H9 (cell line): ENCODE results near the gene RPGRIP1L. TPM values are rescaled to one million over a fixed set of nuclear protein-coding genes. Genes with fewer than 3 reads are reported as not detected.

Experiments used
- DNase-seq: peaks from one replicate; pipeline ENCODE4 v3.0.0-alpha.2; 2017
- H2AFZ ChIP-seq: one replicate; pipeline ENCODE4 v1.6.1; 2013; ENCODE audit warnings: mild to moderate bottlenecking, low read length, control low read depth, moderate library complexity
- H2AK5ac ChIP-seq: 2 replicates; pipeline ENCODE4 v1.6.1; 2013; ENCODE audit warnings: low read length, control low read depth, mixed read lengths; ENCODE audit not compliant: insufficient read length
- H2BK120ac ChIP-seq: one replicate; pipeline ENCODE4 v1.6.1; 2013; ENCODE audit warnings: low read depth, mild to moderate bottlenecking, low read length, control low read depth, inconsistent platforms; ENCODE audit not compliant: poor library complexity, severe bottlenecking
- H2BK12ac ChIP-seq: 2 replicates; pipeline ENCODE4 v1.6.1; 2013; ENCODE audit warnings: low read length, control low read depth, mixed read lengths, low read depth; ENCODE audit not compliant: insufficient read length
- H2BK15ac ChIP-seq: 2 replicates; pipeline ENCODE4 v1.6.1; 2013; ENCODE audit warnings: low read depth, low read length, control low read depth
- H2BK20ac ChIP-seq: one replicate; pipeline ENCODE4 v1.6.1; 2013; ENCODE audit warnings: low read depth, mild to moderate bottlenecking, low read length, control low read depth, inconsistent platforms; ENCODE audit not compliant: poor library complexity, severe bottlenecking
- H2BK5ac ChIP-seq: 2 replicates; pipeline ENCODE4 v1.6.1; 2013; ENCODE audit warnings: low read length, control low read depth, mixed read lengths; ENCODE audit not compliant: insufficient read length
- H3K14ac ChIP-seq: 2 replicates; pipeline ENCODE4 v1.6.1; 2013; ENCODE audit warnings: low read length, control low read depth; ENCODE audit not compliant: insufficient read depth
- H3K18ac ChIP-seq: 2 replicates; pipeline ENCODE4 v1.6.1; 2013; ENCODE audit warnings: low read depth, mild to moderate bottlenecking, mixed read lengths, low read length, control low read depth; ENCODE audit not compliant: insufficient read length
- H3K23ac ChIP-seq: 2 replicates; pipeline ENCODE4 v1.6.1; 2013; ENCODE audit warnings: low read length, control low read depth, mixed read lengths, low read depth; ENCODE audit not compliant: insufficient read length
- H3K23me2 ChIP-seq: 2 replicates; pipeline ENCODE4 v1.6.1; 2013; ENCODE audit warnings: low read depth, mild to moderate bottlenecking, mixed read lengths, low read length, control low read depth; ENCODE audit not compliant: insufficient read length, poor library complexity, severe bottlenecking
- H3K27ac ChIP-seq: 2 replicates; pipeline ENCODE4 v1.5.1; 2013; ENCODE audit warnings: low read length, control low read depth, mixed read lengths, low read depth; ENCODE audit not compliant: insufficient read length
- H3K27me3 ChIP-seq: 2 replicates; pipeline ENCODE4 v1.6.1; 2013; ENCODE audit warnings: low read length, control low read depth, inconsistent platforms; ENCODE audit not compliant: insufficient read depth
- H3K4ac ChIP-seq: 2 replicates; pipeline ENCODE4 v1.6.1; 2013; ENCODE audit warnings: low read depth, mild to moderate bottlenecking, control low read depth, inconsistent platforms, low read length, moderate library complexity
- H3K4me1 ChIP-seq: 2 replicates; pipeline ENCODE4 v1.6.1; 2013; ENCODE audit warnings: low read length, control low read depth, inconsistent platforms; ENCODE audit not compliant: insufficient read depth
- H3K4me2 ChIP-seq: 2 replicates; pipeline ENCODE4 v1.6.1; 2013; ENCODE audit warnings: low read length, control low read depth, mixed read lengths; ENCODE audit not compliant: insufficient read length, insufficient read depth
- H3K56ac ChIP-seq: 2 replicates; pipeline ENCODE4 v1.6.1; 2013; ENCODE audit warnings: low read depth, mild to moderate bottlenecking, mixed read lengths, low read length, control low read depth; ENCODE audit not compliant: insufficient read length
- H3K79me1 ChIP-seq: 2 replicates; pipeline ENCODE4 v1.6.1; 2013; ENCODE audit warnings: low read depth, mild to moderate bottlenecking, moderate library complexity, low read length, control low read depth, inconsistent platforms; ENCODE audit not compliant: insufficient read depth, poor library complexity, severe bottlenecking
- H3K79me2 ChIP-seq: 2 replicates; pipeline ENCODE4 v1.6.1; 2013; ENCODE audit warnings: low read length, control low read depth, inconsistent platforms; ENCODE audit not compliant: insufficient read depth
- H3K9ac ChIP-seq: 2 replicates; pipeline ENCODE4 v1.6.1; 2013; ENCODE audit warnings: low read length, control low read depth, mixed read lengths; ENCODE audit not compliant: insufficient read length; ENCODE audit errors: extremely low read depth
- H3K9me3 ChIP-seq: one replicate; pipeline ENCODE4 v1.6.1; 2013; ENCODE audit warnings: low read depth, low read length, inconsistent platforms; ENCODE audit not compliant: control insufficient read depth
- H3T11ph ChIP-seq: one replicate; pipeline ENCODE4 v1.6.1; 2013; ENCODE audit warnings: mild to moderate bottlenecking, low read length, control low read depth, inconsistent platforms
- H4K20me1 ChIP-seq: one replicate; pipeline ENCODE4 v1.6.1; 2013; ENCODE audit not compliant: control insufficient read depth, insufficient read length, insufficient read depth
- H4K5ac ChIP-seq: 2 replicates; pipeline ENCODE4 v1.6.1; 2013; ENCODE audit warnings: low read depth, mild to moderate bottlenecking, mixed read lengths, low read length, control low read depth; ENCODE audit not compliant: insufficient read length
- H4K8ac ChIP-seq: replicated peaks from 2 replicates; pipeline ENCODE4 v1.6.1; 2013; ENCODE audit warnings: low read length, control low read depth, mixed read lengths, low read depth; ENCODE audit not compliant: insufficient read length
- H4K91ac ChIP-seq: 2 replicates; pipeline ENCODE4 v1.6.1; 2013; ENCODE audit warnings: low read depth, mild to moderate bottlenecking, moderate library complexity, mixed read lengths, low read length, control low read depth; ENCODE audit not compliant: insufficient read length
- H3K27ac Mint-ChIP-seq, 3 experiments: 2 replicates in 2 of 3; 3 replicates in 1 of 3; pipeline ENCODE4 v1.8.0; 2020 to 2021; ENCODE audit warnings: mixed read lengths in 3 of 3, mild to moderate bottlenecking in 1 of 3, moderate library complexity in 1 of 3
- H3K27me3 Mint-ChIP-seq: 2 replicates; pipeline ENCODE4 v1.8.0; 2021; ENCODE audit warnings: low read depth, mild to moderate bottlenecking, moderate library complexity, mixed read lengths
- H3K36me3 Mint-ChIP-seq, 3 experiments: 2 replicates in 2 of 3; 3 replicates in 1 of 3; pipeline ENCODE4 v1.8.0; 2020 to 2021; ENCODE audit warnings: low read depth in 3 of 3, mixed read lengths in 3 of 3; ENCODE audit not compliant: insufficient read depth in 1 of 3
- H3K4me1 Mint-ChIP-seq, 2 experiments: 2 replicates each; pipeline ENCODE4 v1.8.0; 2020; ENCODE audit warnings: mixed read lengths in 2 of 2
- H3K4me3 Mint-ChIP-seq, 2 experiments: 2 replicates in 1 of 2; 3 replicates in 1 of 2; pipeline ENCODE4 v1.8.0; 2020 to 2021; ENCODE audit warnings: mild to moderate bottlenecking in 2 of 2, mixed read lengths in 2 of 2, moderate library complexity in 1 of 2
- H3K9me3 Mint-ChIP-seq, 2 experiments: 2 replicates in 1 of 2; 3 replicates in 1 of 2; pipeline ENCODE4 v1.8.0; 2020; ENCODE audit warnings: mild to moderate bottlenecking in 2 of 2, mixed read lengths in 2 of 2, moderate library complexity in 1 of 2
- WGBS: extraction: QIAGEN DNeasy Blood & Tissue Kit; methylation state at CpG from one replicate; pipeline ENCODE4 v1.1.7; 2013; ENCODE audit warnings: missing lambda C conversion rate, low lambda C conversion rate, mixed read lengths; ENCODE audit not compliant: insufficient read length; ENCODE audit errors: extremely low coverage; 5-methylcytosine and 5-hydroxymethylcytosine counted together
- total RNA-seq: library from RNA; stranded (reverse); gene quantifications from 2 replicates; pipeline ENCODE4 v1.2.1, GENCODE V29; 2021
- TF ChIP-seq, protein P1 (sequence below): fragments of 200-600 bp; sonication (generic); conservative IDR thresholded peaks from 3 replicates; pipeline ENCODE4 v1.8.0; 2021; ENCODE audit warnings: antibody characterized with exemption, mild to moderate bottlenecking

RPGRIP1L gene
- total RNA-seq, 1 experiment from 2014 or later = 11.7 TPM

DNA sequence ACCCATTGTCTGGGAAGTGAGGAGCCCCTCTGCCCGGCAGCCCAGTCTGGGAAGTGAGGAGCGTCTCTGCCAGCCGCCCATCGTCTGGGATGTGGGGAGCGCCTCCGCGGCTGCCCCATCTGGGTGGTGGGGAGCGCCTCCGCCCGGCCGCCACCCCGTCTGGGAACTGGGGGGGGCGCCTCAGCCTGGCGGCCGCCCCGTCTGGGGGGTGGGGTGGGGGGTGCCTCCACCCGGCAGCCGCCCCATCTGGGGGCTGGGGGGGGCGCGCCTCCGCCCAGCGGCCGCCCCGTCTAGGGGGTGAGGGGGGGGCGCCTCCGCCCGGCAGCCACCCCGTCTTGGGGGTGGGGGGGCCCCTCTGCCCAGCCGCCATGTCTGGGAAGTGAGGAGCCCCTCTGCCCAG lies 78.4 kb downstream of the RPGRIP1L start:
- Histone ChIP-seq H3K4me1 (no peaks in the 10 kb centered on the region), H3K56ac (no peak overlapping the region), H3K4ac (no peak overlapping the region), H3K79me1 (no peaks in the 10 kb centered on the region), H2BK12ac (no peak overlapping the region), H3K23me2 (no peaks in the 10 kb centered on the region), H2BK15ac (no peak overlapping the region), H3K4me2 (no peak overlapping the region), H3T11ph (no peak overlapping the region), H3K79me2 (no peaks in the 10 kb centered on the region), H3K23ac (no peak overlapping the region), H4K20me1 (no peaks in the 10 kb centered on the region), H3K27ac (no peak overlapping the region), H2AFZ (no peak overlapping the region), H2BK120ac (no peak overlapping the region), H3K18ac (no peak overlapping the region), H2AK5ac (no peak overlapping the region), H2BK20ac (no peak overlapping the region), H3K27me3 (no peaks in the 10 kb centered on the region), H4K8ac (no peak overlapping the region), H2BK5ac (no peak overlapping the region), H3K9ac (no peak overlapping the region), H3K9me3 (no peaks in the 10 kb centered on the region), H4K5ac (no peak overlapping the region), H3K14ac (no peak overlapping the region), H4K91ac (no peak overlapping the region)
- H3K4me1 Mint-ChIP-seq = peaks cover 3 to 7% of the 10 kb centered on the region in 2 experiments; a peak in 2 of 4 replicates
- H3K27ac Mint-ChIP-seq = no peak overlapping the region
- H3K4me3 Mint-ChIP-seq = no peak overlapping the region
- peaks cover 2 to 11% (median 2%) of the 10 kb centered on the region in 3 experiments; a peak in 4 of 7 replicates for H3K36me3 Mint-ChIP-seq
- no peaks in the 10 kb centered on the region for H3K27me3 Mint-ChIP-seq
- DNase-seq = no peak
- WGBS = no CpG with 5 or more reads among the region's 29 CpGs
- H3K9me3 Mint-ChIP-seq = peaks cover 5 to 7% of the 10 kb centered on the region in 2 experiments; a peak in 3 of 5 replicates
- TF ChIP-seq, protein P1, sequence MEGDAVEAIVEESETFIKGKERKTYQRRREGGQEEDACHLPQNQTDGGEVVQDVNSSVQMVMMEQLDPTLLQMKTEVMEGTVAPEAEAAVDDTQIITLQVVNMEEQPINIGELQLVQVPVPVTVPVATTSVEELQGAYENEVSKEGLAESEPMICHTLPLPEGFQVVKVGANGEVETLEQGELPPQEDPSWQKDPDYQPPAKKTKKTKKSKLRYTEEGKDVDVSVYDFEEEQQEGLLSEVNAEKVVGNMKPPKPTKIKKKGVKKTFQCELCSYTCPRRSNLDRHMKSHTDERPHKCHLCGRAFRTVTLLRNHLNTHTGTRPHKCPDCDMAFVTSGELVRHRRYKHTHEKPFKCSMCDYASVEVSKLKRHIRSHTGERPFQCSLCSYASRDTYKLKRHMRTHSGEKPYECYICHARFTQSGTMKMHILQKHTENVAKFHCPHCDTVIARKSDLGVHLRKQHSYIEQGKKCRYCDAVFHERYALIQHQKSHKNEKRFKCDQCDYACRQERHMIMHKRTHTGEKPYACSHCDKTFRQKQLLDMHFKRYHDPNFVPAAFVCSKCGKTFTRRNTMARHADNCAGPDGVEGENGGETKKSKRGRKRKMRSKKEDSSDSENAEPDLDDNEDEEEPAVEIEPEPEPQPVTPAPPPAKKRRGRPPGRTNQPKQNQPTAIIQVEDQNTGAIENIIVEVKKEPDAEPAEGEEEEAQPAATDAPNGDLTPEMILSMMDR = no peak
